ENCODE measurements around the gene NLRP6. TPM values are rescaled to one million over a fixed set of nuclear protein-coding genes. Genes with fewer than 3 reads are reported as not detected.

The NLRP6 gene
- polyA plus RNA-seq, 3 donors: 0.10 to 0.51 (median 0.24) TPM

DNA sequence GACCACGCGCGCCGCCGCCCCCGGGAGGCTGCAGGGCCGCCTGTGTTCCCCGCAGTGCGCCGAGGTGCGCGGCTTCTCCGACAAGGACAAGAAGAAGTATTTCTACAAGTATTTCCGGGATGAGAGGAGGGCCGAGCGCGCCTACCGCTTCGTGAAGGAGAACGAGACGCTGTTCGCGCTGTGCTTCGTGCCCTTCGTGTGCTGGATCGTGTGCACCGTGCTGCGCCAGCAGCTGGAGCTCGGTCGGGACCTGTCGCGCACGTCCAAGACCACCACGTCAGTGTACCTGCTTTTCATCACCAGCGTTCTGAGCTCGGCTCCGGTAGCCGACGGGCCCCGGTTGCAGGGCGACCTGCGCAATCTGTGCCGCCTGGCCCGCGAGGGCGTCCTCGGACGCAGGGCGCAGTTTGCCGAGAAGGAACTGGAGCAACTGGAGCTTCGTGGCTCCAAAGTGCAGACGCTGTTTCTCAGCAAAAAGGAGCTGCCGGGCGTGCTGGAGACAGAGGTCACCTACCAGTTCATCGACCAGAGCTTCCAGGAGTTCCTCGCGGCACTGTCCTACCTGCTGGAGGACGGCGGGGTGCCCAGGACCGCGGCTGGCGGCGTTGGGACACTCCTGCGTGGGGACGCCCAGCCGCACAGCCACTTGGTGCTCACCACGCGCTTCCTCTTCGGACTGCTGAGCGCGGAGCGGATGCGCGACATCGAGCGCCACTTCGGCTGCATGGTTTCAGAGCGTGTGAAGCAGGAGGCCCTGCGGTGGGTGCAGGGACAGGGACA is 2.7 kb downstream of the NLRP6 start:
- Histone ChIP-seq H3K27ac (ENCODE audit: low read depth in 1 of 2, low read length in 2 of 2) (no peak overlapping the region), H3K4me1 (ENCODE audit: control insufficient read depth in 1 of 2, insufficient read depth in 2 of 2, low read length in 2 of 2) (peaks cover 30 to 40% of the 10 kb centered on the region in 2 donors), H3K27me3 (ENCODE audit: control insufficient read depth in 2 of 2, insufficient read depth in 2 of 2, low read length in 2 of 2) (peaks cover 40 to 55% of the 10 kb centered on the region in 2 donors), H3K9ac (ENCODE audit: insufficient read depth, low read length, poor library complexity, severe bottlenecking) (no peak overlapping the region), H3K4me2 (replicated peaks; ENCODE audit: extremely low read depth, low read length, poor library complexity, severe bottlenecking) (peak overlapping the region; percentile 68), H3K36me3 (replicated peaks in 1 of 2; ENCODE audit: control insufficient read depth in 1 of 2, insufficient read depth in 2 of 2, low read length in 2 of 2) (no peaks in the 10 kb centered on the region), H4K20me1 (ENCODE audit: insufficient read depth, low read length) (peaks cover 5% of the 10 kb centered on the region), H3K9me3 (replicated peaks in 1 of 2; ENCODE audit: control insufficient read depth in 1 of 2, insufficient read depth in 1 of 2, low read length in 2 of 2) (peaks cover 0 to 15% of the 10 kb centered on the region in 2 donors), H2AFZ (ENCODE audit: insufficient read depth, low read depth, low read length, poor library complexity, severe bottlenecking) (peak overlapping the region; percentile 67), H3K4me3 (replicated peaks in 1 of 3; ENCODE audit: low read depth in 2 of 3, low read length in 3 of 3) (peak overlapping the region in 1 of 3 experiments; percentile 61), H3K79me2 (ENCODE audit: insufficient read depth, low read length) (no peaks in the 10 kb centered on the region)
- intact Hi-C loops (cut with micrococcal nuclease): no loop called here
- peaks cover 14 to 16% of the 10 kb centered on the region in 2 donors for H3K36me3 Mint-ChIP-seq
- peak; percentile 34 to 41 (median 40) for DNase-seq
- TF ChIP-seq, protein P1, sequence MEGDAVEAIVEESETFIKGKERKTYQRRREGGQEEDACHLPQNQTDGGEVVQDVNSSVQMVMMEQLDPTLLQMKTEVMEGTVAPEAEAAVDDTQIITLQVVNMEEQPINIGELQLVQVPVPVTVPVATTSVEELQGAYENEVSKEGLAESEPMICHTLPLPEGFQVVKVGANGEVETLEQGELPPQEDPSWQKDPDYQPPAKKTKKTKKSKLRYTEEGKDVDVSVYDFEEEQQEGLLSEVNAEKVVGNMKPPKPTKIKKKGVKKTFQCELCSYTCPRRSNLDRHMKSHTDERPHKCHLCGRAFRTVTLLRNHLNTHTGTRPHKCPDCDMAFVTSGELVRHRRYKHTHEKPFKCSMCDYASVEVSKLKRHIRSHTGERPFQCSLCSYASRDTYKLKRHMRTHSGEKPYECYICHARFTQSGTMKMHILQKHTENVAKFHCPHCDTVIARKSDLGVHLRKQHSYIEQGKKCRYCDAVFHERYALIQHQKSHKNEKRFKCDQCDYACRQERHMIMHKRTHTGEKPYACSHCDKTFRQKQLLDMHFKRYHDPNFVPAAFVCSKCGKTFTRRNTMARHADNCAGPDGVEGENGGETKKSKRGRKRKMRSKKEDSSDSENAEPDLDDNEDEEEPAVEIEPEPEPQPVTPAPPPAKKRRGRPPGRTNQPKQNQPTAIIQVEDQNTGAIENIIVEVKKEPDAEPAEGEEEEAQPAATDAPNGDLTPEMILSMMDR (IDR thresholded peaks at IDR 0.05): no peak
- peaks cover 29% of the 10 kb centered on the region for H3K4me1 Mint-ChIP-seq
- peaks cover 0 to 29% (median 18%) of the 10 kb centered on the region in 7 donors for H3K9me3 Mint-ChIP-seq
- peaks cover 52 to 82% (median 56%) of the 10 kb centered on the region in 3 donors for H3K27me3 Mint-ChIP-seq (ENCODE audit: low read depth in 3 of 3)
- peak overlapping the region in 1 of 7 donors; percentile 5 for H3K27ac Mint-ChIP-seq
- H3K4me3 Mint-ChIP-seq: peak overlapping the region; percentile 71 to 91
- WGBS (ENCODE audit: insufficient coverage): 7% methylated on average over 78 of the region's 79 CpGs

DNA sequence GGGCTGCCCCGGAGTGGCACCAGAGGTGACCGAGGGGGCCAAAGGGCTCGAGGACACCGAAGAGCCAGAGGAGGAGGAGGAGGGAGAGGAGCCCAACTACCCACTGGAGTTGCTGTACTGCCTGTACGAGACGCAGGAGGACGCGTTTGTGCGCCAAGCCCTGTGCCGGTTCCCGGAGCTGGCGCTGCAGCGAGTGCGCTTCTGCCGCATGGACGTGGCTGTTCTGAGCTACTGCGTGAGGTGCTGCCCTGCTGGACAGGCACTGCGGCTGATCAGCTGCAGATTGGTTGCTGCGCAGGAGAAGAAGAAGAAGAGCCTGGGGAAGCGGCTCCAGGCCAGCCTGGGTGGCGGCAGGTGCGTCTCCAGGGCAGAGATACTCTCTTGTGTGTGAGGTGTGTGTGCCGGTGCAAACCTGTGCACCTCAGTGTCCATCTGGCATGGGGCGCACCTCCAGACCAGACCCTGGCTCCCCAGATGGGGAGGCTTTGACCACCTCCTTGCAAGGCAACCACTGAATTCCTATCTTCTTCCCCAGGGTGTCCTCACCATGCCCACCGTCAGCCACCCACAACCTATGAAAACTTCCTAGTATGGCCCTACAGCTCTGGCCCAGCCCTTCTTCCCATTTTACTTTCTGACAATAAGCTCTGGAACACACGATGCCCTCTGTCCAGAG is 3.4 kb downstream of the NLRP6 start:
- DNase-seq: no peak
- H3K36me3 ChIP-seq (replicated peaks in 1 of 2; ENCODE audit: control insufficient read depth in 1 of 2, insufficient read depth in 2 of 2, low read length in 2 of 2): no peaks in the 10 kb centered on the region
- H3K4me2 ChIP-seq (replicated peaks; ENCODE audit: extremely low read depth, low read length, poor library complexity, severe bottlenecking): peak overlapping the region; percentile 68
- H3K27ac ChIP-seq (ENCODE audit: low read depth in 1 of 2, low read length in 2 of 2): no peak overlapping the region
- intact Hi-C loops (cut with micrococcal nuclease): no loop called here
- H4K20me1 ChIP-seq (ENCODE audit: insufficient read depth, low read length): peaks cover 5% of the 10 kb centered on the region
- H3K27me3 ChIP-seq (ENCODE audit: control insufficient read depth in 2 of 2, insufficient read depth in 2 of 2, low read length in 2 of 2): peaks cover 40 to 61% of the 10 kb centered on the region in 2 donors
- no peaks in the 10 kb centered on the region for H3K79me2 ChIP-seq (ENCODE audit: insufficient read depth, low read length)
- Mint-ChIP-seq H3K36me3 (peaks cover 12 to 16% of the 10 kb centered on the region in 2 donors), H3K4me3 (peak overlapping the region; percentile 71 to 91), H3K4me1 (peaks cover 29% of the 10 kb centered on the region), H3K9me3 (peaks cover 0 to 28% (median 18%) of the 10 kb centered on the region in 7 donors), H3K27ac (peak overlapping the region in 2 of 7 donors; percentile 48 to 73), H3K27me3 (ENCODE audit: low read depth in 3 of 3) (peaks cover 58 to 88% (median 58%) of the 10 kb centered on the region in 3 donors)
- H2AFZ ChIP-seq (ENCODE audit: insufficient read depth, low read depth, low read length, poor library complexity, severe bottlenecking): peak overlapping the region; percentile 67
- peaks cover 30 to 40% of the 10 kb centered on the region in 2 donors for H3K4me1 ChIP-seq (ENCODE audit: control insufficient read depth in 1 of 2, insufficient read depth in 2 of 2, low read length in 2 of 2)
- WGBS (ENCODE audit: insufficient coverage): 34% methylated on average over 22 of the region's 26 CpGs
- peak overlapping the region in 1 of 3 experiments; percentile 61 for H3K4me3 ChIP-seq (replicated peaks in 1 of 3; ENCODE audit: low read depth in 2 of 3, low read length in 3 of 3)
- TF ChIP-seq, protein P1 (IDR thresholded peaks at IDR 0.05): no peak
- H3K9me3 ChIP-seq (replicated peaks in 1 of 2; ENCODE audit: control insufficient read depth in 1 of 2, insufficient read depth in 1 of 2, low read length in 2 of 2): peaks cover 0 to 15% of the 10 kb centered on the region in 2 donors
- no peak overlapping the region for H3K9ac ChIP-seq (ENCODE audit: insufficient read depth, low read length, poor library complexity, severe bottlenecking)

Data from CD14-positive monocyte (primary cell).